HG02970 (cell line): ENCODE data around the gene ABCA5.

Source experiments
- ATAC-seq: cut with Tn5 transposase; IDR thresholded peaks from one replicate; pipeline ENCODE4 v1.9.1; 2021; ENCODE audit warnings: mild to moderate bottlenecking, moderate library complexity, moderate number of reproducible peaks; ENCODE audit not compliant: unreplicated experiment, low FRiP score

The ABCA5 gene

DNA sequence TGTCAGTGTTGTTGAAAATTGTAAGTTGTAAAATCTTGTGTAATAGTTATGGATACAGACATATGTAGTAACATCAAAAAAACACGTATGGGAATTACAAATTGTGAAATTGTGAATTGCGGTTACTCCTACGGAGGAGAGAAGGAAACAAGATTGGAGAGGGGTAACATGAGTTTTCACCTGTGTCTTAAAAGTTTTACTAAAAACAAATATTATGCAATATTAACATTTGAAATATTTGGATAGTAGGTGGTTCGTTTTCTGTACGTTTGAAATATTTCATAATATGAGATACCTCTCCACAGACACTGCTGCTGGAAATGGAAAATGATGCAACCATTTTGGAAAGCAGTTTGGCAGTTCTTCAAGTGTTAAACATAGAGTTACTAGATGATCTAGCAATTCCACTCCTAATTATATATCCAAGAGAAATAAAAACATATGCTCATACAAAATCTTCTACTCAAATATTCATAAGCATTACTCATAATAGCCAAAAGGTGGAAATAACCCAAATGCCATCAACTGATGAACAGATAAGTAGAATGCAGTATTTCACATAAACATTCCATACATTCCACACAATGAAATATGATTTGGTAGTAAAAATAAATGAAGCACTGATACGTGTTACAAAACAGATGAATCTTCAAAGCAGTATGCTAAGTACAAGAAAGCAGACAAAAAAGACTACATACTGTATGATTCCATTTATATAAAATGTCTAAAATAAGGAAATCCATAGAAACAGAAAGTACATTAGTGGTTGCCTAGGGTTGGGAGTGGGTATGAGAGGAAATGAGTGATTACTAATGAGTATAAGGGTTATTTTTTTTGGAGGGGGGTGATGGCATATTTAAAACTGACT is 57.6 kb downstream of the ABCA5 start:
- ATAC-seq: no peak

DNA sequence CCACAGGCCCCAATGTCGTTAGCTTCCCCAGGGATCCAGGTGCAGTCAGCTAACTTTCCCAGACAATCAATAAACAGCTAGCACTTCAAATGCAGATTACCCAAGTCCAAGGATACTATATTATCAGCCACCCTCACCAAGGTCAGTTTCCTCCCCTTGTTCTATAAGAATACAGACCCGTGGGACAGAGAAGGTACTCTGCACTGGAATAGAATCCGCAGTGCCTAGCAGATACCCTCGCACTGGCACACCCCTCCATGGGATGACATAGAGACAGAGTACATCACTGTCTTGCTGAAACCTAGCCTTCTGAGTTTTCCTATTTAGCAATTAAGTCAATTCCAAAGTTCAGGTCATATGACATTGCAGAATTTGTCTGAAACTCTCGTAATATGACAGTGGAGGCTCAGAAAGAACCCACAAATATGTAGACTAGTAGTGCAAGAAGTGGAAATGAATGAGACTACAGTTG is 58.4 kb downstream of the ABCA5 start:
- ATAC-seq: no peak

GRCh38 chr17:69267219-69267618 is 59.7 kb downstream of the ABCA5 start:
- ATAC-seq: no peak

DNA sequence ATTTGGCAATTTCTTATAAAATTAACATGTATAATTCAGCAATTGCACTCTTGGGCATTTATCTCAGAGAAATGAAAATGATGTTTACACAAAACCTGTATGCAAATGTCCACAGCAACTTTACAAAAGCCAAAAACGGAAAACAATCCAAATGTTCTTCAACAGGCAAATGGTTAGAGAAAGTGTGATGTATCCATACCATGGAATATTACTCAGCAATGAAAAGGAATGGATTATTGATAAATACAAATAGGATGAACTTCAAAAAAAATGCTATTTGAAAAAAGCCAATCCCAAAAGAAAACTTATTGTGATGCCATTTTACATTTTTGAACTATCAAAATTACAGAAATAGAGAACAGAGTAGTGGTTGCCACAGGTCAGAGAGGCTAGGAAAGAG is 61.1 kb downstream of the ABCA5 start:
- ATAC-seq: no peak

- no peak for ATAC-seq
Observed at GRCh38 chr17:69254187-69254586, 72.7 kb downstream of the ABCA5 start.

GRCh38 chr17:69250641-69251040 is 76.3 kb downstream of the ABCA5 start:
- ATAC-seq: no peak

DNA sequence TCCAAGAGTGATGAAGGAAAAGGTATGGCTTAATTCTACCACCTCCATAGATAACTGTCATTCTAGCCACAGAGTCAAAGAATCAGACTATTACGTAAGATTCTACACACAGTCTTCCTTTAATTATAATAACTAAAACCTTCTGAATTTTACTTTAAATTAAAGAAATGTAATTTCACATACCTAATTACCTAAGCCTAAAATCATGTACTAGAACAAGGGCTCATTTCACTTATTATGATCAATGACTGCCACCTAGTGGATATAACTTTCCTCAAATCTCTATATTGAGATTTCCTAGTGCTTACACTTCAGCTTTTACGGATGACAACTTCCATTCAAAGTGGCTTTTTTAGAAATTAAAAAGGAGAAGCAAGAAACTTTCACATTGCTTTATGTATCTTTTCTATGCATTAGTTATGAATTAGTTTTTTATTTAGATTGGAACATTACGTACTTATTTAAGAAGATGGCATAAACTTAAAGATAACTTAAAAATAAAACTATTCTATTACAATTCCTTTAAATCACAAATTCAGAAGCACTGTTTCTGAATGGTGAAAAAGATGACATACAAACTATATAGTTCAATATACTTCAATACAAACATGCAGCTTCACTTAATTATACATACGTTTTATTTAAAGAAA is 80.1 kb downstream of the ABCA5 start:
- ATAC-seq: no peak

GRCh38 chr17:69246202-69246601 is 80.7 kb downstream of the ABCA5 start:
- no peak for ATAC-seq

DNA sequence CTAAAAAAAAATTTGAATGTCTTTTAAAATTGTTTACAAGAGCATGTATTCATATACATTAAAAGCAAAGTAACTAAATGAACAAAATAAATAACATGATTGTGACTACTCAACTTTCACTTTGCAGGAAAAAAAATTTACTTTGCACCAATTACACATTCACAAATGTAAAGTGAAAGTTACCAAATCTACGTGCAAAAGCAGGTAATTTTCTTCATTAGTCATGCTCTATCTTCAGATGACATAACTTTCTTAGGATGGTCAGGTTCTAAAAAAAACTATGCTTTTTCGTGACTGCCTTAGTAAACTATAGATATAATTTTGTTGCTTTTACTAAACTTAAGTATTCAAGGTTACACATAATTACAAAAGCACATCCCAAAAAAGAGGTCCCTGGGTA is 81.3 kb downstream of the ABCA5 start:
- no peak for ATAC-seq

GRCh38 chr17:69239611-69240600 is 87.0 kb downstream of the ABCA5 start:
- no peak for ATAC-seq

GRCh38 chr17:69236946-69237345 is 90.0 kb downstream of the ABCA5 start:
- ATAC-seq: no peak

- no peak for ATAC-seq
Observed at GRCh38 chr17:69236464-69236863, 90.5 kb downstream of the ABCA5 start.

- no peak for ATAC-seq
Observed at GRCh38 chr17:69235338-69236058, 91.4 kb downstream of the ABCA5 start.

DNA sequence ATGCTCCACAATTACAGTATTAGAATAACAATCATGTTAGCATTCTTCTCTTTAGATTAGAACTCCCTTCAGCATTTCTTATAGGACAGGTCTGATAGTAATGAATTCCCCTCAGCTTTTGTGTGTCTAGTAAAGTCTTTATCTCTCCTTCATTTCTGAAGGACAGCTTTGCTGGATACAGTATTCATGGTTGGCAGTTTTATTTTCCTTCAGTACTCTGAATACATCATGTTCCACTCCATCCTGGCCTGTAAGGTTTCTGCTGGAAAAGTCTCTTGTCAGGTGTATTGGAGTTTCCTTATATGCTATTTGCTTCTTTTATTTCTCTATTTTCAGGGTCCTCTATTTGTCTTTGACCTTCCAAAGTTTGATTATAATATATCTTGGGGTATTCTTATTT is 94.3 kb downstream of the ABCA5 start:
- no peak for ATAC-seq

DNA sequence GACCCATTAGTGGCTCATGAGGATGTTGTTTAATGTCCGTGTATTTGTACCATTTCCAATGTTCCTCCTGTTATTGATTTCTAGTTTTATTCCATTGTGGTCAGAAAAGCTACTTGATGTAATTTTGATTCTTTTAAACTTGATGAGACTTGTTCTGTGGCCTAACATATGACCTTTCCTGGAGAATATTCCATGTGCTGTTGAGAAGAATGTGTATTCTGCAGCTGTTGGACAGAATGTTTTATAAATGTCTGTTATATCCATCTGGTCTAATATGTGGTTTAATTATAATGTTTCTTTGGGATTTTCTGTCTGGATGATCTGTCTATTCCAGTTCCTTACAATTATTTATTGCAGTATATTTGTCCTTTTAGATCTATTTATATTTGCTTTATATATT is 95.4 kb downstream of the ABCA5 start:
- ATAC-seq: no peak

- ATAC-seq: no peak
Observed at GRCh38 chr17:69230939-69231338, 96.0 kb downstream of the ABCA5 start.

GRCh38 chr17:69228576-69228975 is 98.4 kb downstream of the ABCA5 start, which contains the start of gene ABCA10:
Gene ABCA10 (minus strand): TSS chr17:69228824. CDS start chr17:69225358, 3,466 bp downstream.
- ATAC-seq: no peak

GRCh38 chr17:69228018-69228417 is 98.9 kb downstream of the ABCA5 start:
- ATAC-seq: no peak

- ATAC-seq: no peak
Observed at GRCh38 chr17:69227541-69227940, 99.4 kb downstream of the ABCA5 start.

DNA sequence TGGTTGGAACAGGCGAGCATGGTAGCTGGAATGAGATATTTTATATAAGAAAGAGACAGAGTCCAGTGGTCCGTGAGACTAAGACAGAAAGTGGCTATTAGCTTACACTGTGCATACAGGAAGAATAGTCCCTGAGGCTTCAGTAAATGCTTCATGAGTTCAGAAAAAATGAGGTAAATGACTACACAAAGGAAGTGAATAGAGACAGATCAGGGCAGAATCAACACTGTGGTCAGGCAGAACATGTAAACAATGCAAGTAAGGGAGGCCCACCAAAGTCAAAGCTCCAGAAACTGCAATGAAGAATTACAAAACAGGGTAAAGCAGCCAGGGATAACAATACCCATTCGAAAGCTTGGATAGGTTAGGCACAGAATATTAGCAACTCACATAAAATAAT is 103.1 kb downstream of the ABCA5 start:
- peak; percentile 69 for ATAC-seq
